Activated CD8-positive, alpha-beta T cell treated with anti-CD3 and anti-CD28 coated beads for 36 hours (primary cell): Measurements from ENCODE around the gene ITGA3. TPM values are rescaled to one million over a fixed set of nuclear protein-coding genes. Genes with fewer than 3 reads are reported as not detected.

Experiments
- ATAC-seq: fragments of 200-7000 bp; cut with Tn5 transposase; one replicate; pipeline ENCODE4 v1.10.0; 2021; ENCODE audit warnings: mild to moderate bottlenecking, moderate library complexity
- CTCF ChIA-PET: fragments of 350-600 bp; sonication (Branson Sonifier 250); formaldehyde crosslinking; loops from one replicate; lab custom pipeline; 2021; ENCODE audit warnings: antibody characterized with exemption; lab: Charles Lee
- POLR2A ChIA-PET: fragments of 350-600 bp; sonication (Branson Sonifier 250); formaldehyde crosslinking; loops from one replicate; lab custom pipeline; 2021; ENCODE audit warnings: antibody characterized with exemption; lab: Charles Lee
- DNase-seq: peaks from one replicate; pipeline ENCODE4 v3.0.0-alpha.2; 2020
- H3K27ac Mint-ChIP-seq: one replicate; pipeline ENCODE4 v1.8.0; 2021; ENCODE audit warnings: mild to moderate bottlenecking, mixed read lengths
- H3K27me3 Mint-ChIP-seq: one replicate; pipeline ENCODE4 v1.8.0; 2021; ENCODE audit warnings: mixed read lengths
- H3K36me3 Mint-ChIP-seq: one replicate; pipeline ENCODE4 v1.8.0; 2021; ENCODE audit warnings: low read depth, mixed read lengths
- H3K4me1 Mint-ChIP-seq: one replicate; pipeline ENCODE4 v1.8.0; 2021; ENCODE audit warnings: low read depth, mixed read lengths
- H3K4me3 Mint-ChIP-seq: one replicate; pipeline ENCODE4 v1.8.0; 2021; ENCODE audit warnings: mild to moderate bottlenecking, moderate library complexity, mixed read lengths
- H3K9me3 Mint-ChIP-seq: one replicate; pipeline ENCODE4 v1.8.0; 2021; ENCODE audit warnings: mixed read lengths
- intact Hi-C: fragments of 100-400 bp; cut with micrococcal nuclease; formaldehyde crosslinking; loops from one replicate; pipeline ENCODE4 v1.10.0; 2022
- total RNA-seq, 2 experiments: library from RNA; stranded (reverse); gene quantifications; one replicate each; pipeline ENCODE4 v1.2.3, GENCODE V29; 2021
- TF ChIP-seq, protein P1 (sequence below): fragments of 200-600 bp; IDR thresholded peaks from one replicate; pipeline ENCODE4 v1.8.0; 2022; ENCODE audit warnings: antibody characterized with exemption, mild to moderate bottlenecking

Gene ITGA3
- total RNA-seq, 2 experiments from 2014 or later, result 4.2 to 7.2 TPM

- Mint-ChIP-seq H3K9me3 (no peaks in the 10 kb centered on the region), H3K27ac (no peak overlapping the region), H3K4me1 (peaks cover 23% of the 10 kb centered on the region), H3K4me3 (no peak overlapping the region), H3K36me3 (no peaks in the 10 kb centered on the region), H3K27me3 (no peaks in the 10 kb centered on the region)
- TF ChIP-seq, protein P1, sequence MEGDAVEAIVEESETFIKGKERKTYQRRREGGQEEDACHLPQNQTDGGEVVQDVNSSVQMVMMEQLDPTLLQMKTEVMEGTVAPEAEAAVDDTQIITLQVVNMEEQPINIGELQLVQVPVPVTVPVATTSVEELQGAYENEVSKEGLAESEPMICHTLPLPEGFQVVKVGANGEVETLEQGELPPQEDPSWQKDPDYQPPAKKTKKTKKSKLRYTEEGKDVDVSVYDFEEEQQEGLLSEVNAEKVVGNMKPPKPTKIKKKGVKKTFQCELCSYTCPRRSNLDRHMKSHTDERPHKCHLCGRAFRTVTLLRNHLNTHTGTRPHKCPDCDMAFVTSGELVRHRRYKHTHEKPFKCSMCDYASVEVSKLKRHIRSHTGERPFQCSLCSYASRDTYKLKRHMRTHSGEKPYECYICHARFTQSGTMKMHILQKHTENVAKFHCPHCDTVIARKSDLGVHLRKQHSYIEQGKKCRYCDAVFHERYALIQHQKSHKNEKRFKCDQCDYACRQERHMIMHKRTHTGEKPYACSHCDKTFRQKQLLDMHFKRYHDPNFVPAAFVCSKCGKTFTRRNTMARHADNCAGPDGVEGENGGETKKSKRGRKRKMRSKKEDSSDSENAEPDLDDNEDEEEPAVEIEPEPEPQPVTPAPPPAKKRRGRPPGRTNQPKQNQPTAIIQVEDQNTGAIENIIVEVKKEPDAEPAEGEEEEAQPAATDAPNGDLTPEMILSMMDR, result no peak
- DNase-seq (no peak), ATAC-seq (no peak)
- intact Hi-C loops, result no loop called here
- ChIA-PET POLR2A (no interaction called here), CTCF (interaction anchor here (0.8 kb wide), 1 partner anchor 45 kb away, joined by 3 read pairs; no protein-coding TSS in a partner anchor)
These were observed 6.3 kb upstream of the ITGA3 start for GRCh38 chr17:50049636-50050035.

GRCh38 chr17:50050431-50051032 is 5.4 kb upstream of the ITGA3 start:
- TF ChIP-seq, protein P1, result no peak
- Mint-ChIP-seq H3K36me3 (no peaks in the 10 kb centered on the region), H3K9me3 (no peaks in the 10 kb centered on the region), H3K4me3 (no peak overlapping the region), H3K27me3 (peaks cover 2% of the 10 kb centered on the region), H3K4me1 (peaks cover 26% of the 10 kb centered on the region), H3K27ac (peak overlapping the region; percentile 84)
- ChIA-PET CTCF (interaction anchor here (0.8 kb wide), 1 partner anchor 44 kb away, joined by 3 read pairs; no protein-coding TSS in a partner anchor), POLR2A (no interaction called here)
- intact Hi-C loops, result no loop called here
- ATAC-seq (no peak), DNase-seq (no peak)

- no peaks in the 10 kb centered on the region for H3K9me3 Mint-ChIP-seq
- H3K4me1 Mint-ChIP-seq, result peaks cover 26% of the 10 kb centered on the region
- peaks cover 2% of the 10 kb centered on the region for H3K27me3 Mint-ChIP-seq
- intact Hi-C loops, result no loop called here
- DNase-seq (peak; percentile 90), ATAC-seq (peak; percentile 85)
- POLR2A ChIA-PET, result interaction anchor here (1.2 kb wide), 1 partner anchor 335 kb away, joined by 3 read pairs; no protein-coding TSS in a partner anchor
- TF ChIP-seq, protein P1, result no peak
- CTCF ChIA-PET, result interaction anchor here (1.0 to 5.7 kb wide), 3 partner anchors 28 to 42 kb away, joined by 3 to 60 read pairs (median 3); partner anchors contain the start of gene PDK2
- no peak overlapping the region for H3K4me3 Mint-ChIP-seq
- H3K36me3 Mint-ChIP-seq, result no peaks in the 10 kb centered on the region
- peak overlapping the region; percentile 84 for H3K27ac Mint-ChIP-seq
These were observed 4.8 kb upstream of the ITGA3 start for GRCh38 chr17:50051082-50051576.

- ChIA-PET POLR2A (interaction anchor here (1.2 kb wide), 1 partner anchor 336 kb away, joined by 3 read pairs; no protein-coding TSS in a partner anchor), CTCF (interaction anchor here (1.0 to 5.7 kb wide), 4 partner anchors 27 to 55 kb away, joined by 3 to 60 read pairs (median 3); partner anchors contain the start of gene PDK2)
- TF ChIP-seq, protein P1, result no peak
- Mint-ChIP-seq H3K27ac (peak overlapping the region; percentile 84), H3K9me3 (no peaks in the 10 kb centered on the region), H3K4me3 (no peak overlapping the region), H3K36me3 (no peaks in the 10 kb centered on the region), H3K4me1 (peaks cover 26% of the 10 kb centered on the region), H3K27me3 (peaks cover 2% of the 10 kb centered on the region)
- ATAC-seq (no peak), DNase-seq (peak; percentile 8)
- intact Hi-C loops, result no loop called here
These were observed 4.3 kb upstream of the ITGA3 start for GRCh38 chr17:50051606-50052005.
